Measurements from ENCODE around the gene TPP1. TPM values are rescaled to one million over a fixed set of nuclear protein-coding genes. Genes with fewer than 3 reads are reported as not detected.
A peak's percentile ranks its signal among the peaks of the same experiment; 100 is the strongest.

TPP1 gene
- total and polyA plus RNA-seq, 5 donors from 2014 or later, result 100 to 165 (median 136) TPM

DNA sequence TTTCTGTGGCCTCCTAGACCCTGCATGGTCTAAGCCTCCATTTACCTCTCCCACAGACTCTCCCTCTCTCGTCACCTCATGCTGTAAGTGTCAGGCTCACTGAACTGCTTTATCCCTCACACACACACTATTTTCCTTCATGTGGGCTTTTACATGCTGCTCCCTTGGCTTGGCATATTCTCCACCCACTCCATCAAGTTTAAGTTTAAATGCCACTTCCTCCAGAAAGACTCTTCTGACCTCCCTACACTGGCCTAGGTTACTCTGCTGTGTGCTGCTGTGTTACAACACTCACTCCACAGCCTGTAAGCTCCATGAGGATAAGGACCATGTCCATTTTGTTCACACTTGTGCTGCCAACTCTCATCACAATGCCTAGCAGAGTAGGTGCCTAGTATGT lies 33.9 kb upstream of the TPP1 start:
- DNase-seq, result no peak
- Histone ChIP-seq H3K4me1 (ENCODE audit: control insufficient read depth, insufficient read depth, low read length, poor library complexity, severe bottlenecking) (peaks cover 9% of the 10 kb centered on the region), H3K36me3 (ENCODE audit: control insufficient read depth, insufficient read depth, low read length) (no peaks in the 10 kb centered on the region), H3K27ac (ENCODE audit: insufficient read depth, low read length, poor library complexity, severe bottlenecking) (no peak overlapping the region), H3K9me3 (ENCODE audit: control insufficient read depth in 2 of 2, low read length in 2 of 2) (no peaks in the 10 kb centered on the region), H3K4me3 (ENCODE audit: low read depth, low read length) (no peak overlapping the region), H3K27me3 (ENCODE audit: control insufficient read depth, insufficient read depth, low read length) (peaks cover 29% of the 10 kb centered on the region)
- H3K4me1 Mint-ChIP-seq, result peaks cover 0 to 11% (median 1%) of the 10 kb centered on the region in 4 donors
- H3K36me3 Mint-ChIP-seq, result no peaks in the 10 kb centered on the region
- H3K9me3 Mint-ChIP-seq, result peaks cover 0 to 2% (median 0%) of the 10 kb centered on the region in 7 donors
- ATAC-seq (ENCODE audit: low read depth in 2 of 2), result no peak
- H3K4me3 Mint-ChIP-seq, result no peak overlapping the region
- no peak overlapping the region for H3K27ac Mint-ChIP-seq
- H3K27me3 Mint-ChIP-seq, result peaks cover 16% of the 10 kb centered on the region

GRCh38 chr11:6652182-6652581 lies 33.0 kb upstream of the TPP1 start:
- Mint-ChIP-seq H3K4me3 (no peak overlapping the region), H3K36me3 (no peaks in the 10 kb centered on the region), H3K27ac (no peak overlapping the region), H3K4me1 (peaks cover 0 to 11% (median 1%) of the 10 kb centered on the region in 4 donors), H3K27me3 (peaks cover 14% of the 10 kb centered on the region), H3K9me3 (peaks cover 0 to 2% (median 0%) of the 10 kb centered on the region in 7 donors)
- Histone ChIP-seq H3K4me1 (ENCODE audit: control insufficient read depth, insufficient read depth, low read length, poor library complexity, severe bottlenecking) (peaks cover 18% of the 10 kb centered on the region), H3K36me3 (ENCODE audit: control insufficient read depth, insufficient read depth, low read length) (no peaks in the 10 kb centered on the region), H3K27me3 (ENCODE audit: control insufficient read depth, insufficient read depth, low read length) (peaks cover 23% of the 10 kb centered on the region), H3K27ac (ENCODE audit: insufficient read depth, low read length, poor library complexity, severe bottlenecking) (no peak overlapping the region), H3K9me3 (ENCODE audit: control insufficient read depth in 2 of 2, low read length in 2 of 2) (no peaks in the 10 kb centered on the region), H3K4me3 (ENCODE audit: low read depth, low read length) (no peak overlapping the region)
- no peak for ATAC-seq (ENCODE audit: low read depth in 2 of 2)
- no peak for DNase-seq

GRCh38 chr11:6650980-6651379 lies 31.8 kb upstream of the TPP1 start:
- Mint-ChIP-seq H3K27ac (no peak overlapping the region), H3K4me3 (no peak overlapping the region), H3K27me3 (peaks cover 2% of the 10 kb centered on the region), H3K4me1 (peaks cover 0 to 1% (median under 1%) of the 10 kb centered on the region in 4 donors), H3K9me3 (no peaks in the 10 kb centered on the region), H3K36me3 (no peaks in the 10 kb centered on the region)
- Histone ChIP-seq H3K27me3 (ENCODE audit: control insufficient read depth, insufficient read depth, low read length) (peaks cover 16% of the 10 kb centered on the region), H3K27ac (ENCODE audit: insufficient read depth, low read length, poor library complexity, severe bottlenecking) (no peak overlapping the region), H3K4me1 (ENCODE audit: control insufficient read depth, insufficient read depth, low read length, poor library complexity, severe bottlenecking) (peaks cover 31% of the 10 kb centered on the region), H3K36me3 (ENCODE audit: control insufficient read depth, insufficient read depth, low read length) (no peaks in the 10 kb centered on the region), H3K9me3 (ENCODE audit: control insufficient read depth in 2 of 2, low read length in 2 of 2) (no peaks in the 10 kb centered on the region), H3K4me3 (ENCODE audit: low read depth, low read length) (no peak overlapping the region)
- ATAC-seq (ENCODE audit: low read depth in 2 of 2), result no peak
- no peak for DNase-seq

- H3K9me3 ChIP-seq (ENCODE audit: control insufficient read depth in 2 of 2, low read length in 2 of 2), result no peaks in the 10 kb centered on the region
- no peaks in the 10 kb centered on the region for H3K4me1 Mint-ChIP-seq
- peaks cover 38% of the 10 kb centered on the region for H3K4me1 ChIP-seq (ENCODE audit: control insufficient read depth, insufficient read depth, low read length, poor library complexity, severe bottlenecking)
- H3K9me3 Mint-ChIP-seq, result no peaks in the 10 kb centered on the region
- no peak overlapping the region for H3K4me3 Mint-ChIP-seq
- no peak overlapping the region for H3K27ac ChIP-seq (ENCODE audit: insufficient read depth, low read length, poor library complexity, severe bottlenecking)
- H3K36me3 Mint-ChIP-seq, result no peaks in the 10 kb centered on the region
- no peak overlapping the region for H3K4me3 ChIP-seq (ENCODE audit: low read depth, low read length)
- H3K27ac Mint-ChIP-seq, result no peak overlapping the region
- no peak for DNase-seq
- no peaks in the 10 kb centered on the region for H3K36me3 ChIP-seq (ENCODE audit: control insufficient read depth, insufficient read depth, low read length)
- H3K27me3 ChIP-seq (ENCODE audit: control insufficient read depth, insufficient read depth, low read length), result peaks cover 15% of the 10 kb centered on the region
- no peak for ATAC-seq (ENCODE audit: low read depth in 2 of 2)
- H3K27me3 Mint-ChIP-seq, result no peaks in the 10 kb centered on the region
These were observed 30.9 kb upstream of the TPP1 start for GRCh38 chr11:6650104-6650503.

DNA sequence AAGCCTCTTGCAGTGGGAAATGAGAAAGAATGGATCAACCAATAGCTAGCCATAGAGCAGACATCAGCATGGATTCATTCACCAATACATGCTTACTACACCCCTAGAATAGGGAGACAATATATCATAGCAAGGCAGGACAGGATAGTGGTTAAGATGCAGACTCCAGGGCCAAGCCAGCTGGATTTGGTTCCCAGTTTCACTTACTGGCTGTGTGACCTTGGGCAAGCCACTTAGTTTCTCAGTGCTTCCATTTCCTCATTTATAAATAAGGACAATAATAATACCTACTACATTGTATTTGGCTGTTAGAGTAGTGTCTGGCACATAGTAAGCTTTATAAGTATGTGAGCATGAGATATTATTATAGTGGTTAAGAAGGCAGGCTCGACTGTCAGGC lies 29.3 kb upstream of the TPP1 start:
- H3K4me1 Mint-ChIP-seq, result no peaks in the 10 kb centered on the region
- Histone ChIP-seq H3K4me3 (ENCODE audit: low read depth, low read length) (no peak overlapping the region), H3K27me3 (ENCODE audit: control insufficient read depth, insufficient read depth, low read length) (peaks cover 13% of the 10 kb centered on the region), H3K4me1 (ENCODE audit: control insufficient read depth, insufficient read depth, low read length, poor library complexity, severe bottlenecking) (peaks cover 43% of the 10 kb centered on the region), H3K9me3 (ENCODE audit: control insufficient read depth in 2 of 2, low read length in 2 of 2) (no peaks in the 10 kb centered on the region), H3K36me3 (ENCODE audit: control insufficient read depth, insufficient read depth, low read length) (no peaks in the 10 kb centered on the region), H3K27ac (ENCODE audit: insufficient read depth, low read length, poor library complexity, severe bottlenecking) (peak overlapping the region; percentile 14)
- ATAC-seq (ENCODE audit: low read depth in 2 of 2) (no peak), DNase-seq (no peak)
- H3K4me3 Mint-ChIP-seq, result no peak overlapping the region
- no peaks in the 10 kb centered on the region for H3K36me3 Mint-ChIP-seq
- H3K27ac Mint-ChIP-seq, result no peak overlapping the region
- no peaks in the 10 kb centered on the region for H3K27me3 Mint-ChIP-seq
- no peaks in the 10 kb centered on the region for H3K9me3 Mint-ChIP-seq

GRCh38 chr11:6647836-6648235 lies 28.6 kb upstream of the TPP1 start:
- ATAC-seq (ENCODE audit: low read depth in 2 of 2) (no peak), DNase-seq (no peak)
- Histone ChIP-seq H3K4me3 (ENCODE audit: low read depth, low read length) (no peak overlapping the region), H3K4me1 (ENCODE audit: control insufficient read depth, insufficient read depth, low read length, poor library complexity, severe bottlenecking) (peaks cover 46% of the 10 kb centered on the region), H3K9me3 (ENCODE audit: control insufficient read depth in 2 of 2, low read length in 2 of 2) (no peaks in the 10 kb centered on the region), H3K27ac (ENCODE audit: insufficient read depth, low read length, poor library complexity, severe bottlenecking) (peak overlapping the region; percentile 38), H3K27me3 (ENCODE audit: control insufficient read depth, insufficient read depth, low read length) (peaks cover 13% of the 10 kb centered on the region), H3K36me3 (ENCODE audit: control insufficient read depth, insufficient read depth, low read length) (no peaks in the 10 kb centered on the region)
- Mint-ChIP-seq H3K9me3 (no peaks in the 10 kb centered on the region), H3K27me3 (no peaks in the 10 kb centered on the region), H3K4me1 (no peaks in the 10 kb centered on the region), H3K36me3 (no peaks in the 10 kb centered on the region), H3K27ac (no peak overlapping the region), H3K4me3 (no peak overlapping the region)

DNA sequence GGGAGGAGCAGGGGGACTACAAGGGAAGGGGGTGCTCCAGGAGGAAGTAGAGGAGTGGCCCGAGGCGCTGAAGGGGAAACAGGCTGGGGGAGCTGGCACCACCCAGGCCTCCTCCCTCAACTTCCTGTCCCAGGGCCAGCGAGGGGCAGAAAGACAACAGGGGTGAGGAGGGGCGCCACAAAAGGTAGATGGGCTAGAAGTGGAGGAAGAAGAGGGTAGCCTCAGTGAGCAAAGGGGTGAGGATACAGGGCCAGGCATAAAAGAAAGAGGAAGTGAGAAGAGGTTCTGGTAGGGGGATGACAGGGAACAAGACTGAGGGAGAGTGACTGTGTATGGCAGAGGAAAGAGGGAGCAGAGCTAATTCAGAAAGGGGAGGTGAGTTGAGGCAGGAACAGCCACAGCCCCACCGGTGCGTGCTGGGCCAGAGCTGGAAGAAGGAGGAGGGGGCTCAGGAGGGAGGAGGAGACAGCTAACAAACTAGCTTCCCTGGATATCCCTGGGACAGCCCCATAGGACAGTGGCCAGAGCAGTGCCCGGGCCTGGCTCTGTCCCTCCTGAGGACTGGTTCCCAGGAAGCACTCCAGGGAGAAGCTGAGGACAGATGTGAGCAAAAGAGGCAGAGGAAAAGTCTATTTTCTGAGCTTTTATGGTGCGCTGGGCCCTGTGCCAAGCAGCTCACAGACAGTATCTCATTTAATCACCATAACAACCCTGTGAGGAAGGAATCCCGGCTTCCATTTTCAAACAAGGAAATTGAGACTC lies 27.9 kb upstream of the TPP1 start:
- peaks cover 49% of the 10 kb centered on the region for H3K4me1 ChIP-seq (ENCODE audit: control insufficient read depth, insufficient read depth, low read length, poor library complexity, severe bottlenecking)
- H3K4me1 Mint-ChIP-seq, result no peaks in the 10 kb centered on the region
- DNase-seq (peak in 2 of 3 donors; percentile 34 to 82), ATAC-seq (ENCODE audit: low read depth in 2 of 2) (peak; percentile 62 to 69)
- peaks cover 7% of the 10 kb centered on the region for H3K27me3 ChIP-seq (ENCODE audit: control insufficient read depth, insufficient read depth, low read length)
- no peak overlapping the region for H3K4me3 Mint-ChIP-seq
- no peaks in the 10 kb centered on the region for H3K9me3 ChIP-seq (ENCODE audit: control insufficient read depth in 2 of 2, low read length in 2 of 2)
- H3K27me3 Mint-ChIP-seq, result no peaks in the 10 kb centered on the region
- H3K27ac Mint-ChIP-seq, result no peak overlapping the region
- H3K36me3 Mint-ChIP-seq, result no peaks in the 10 kb centered on the region
- H3K9me3 Mint-ChIP-seq, result no peaks in the 10 kb centered on the region
- peak overlapping the region; percentile 39 for H3K4me3 ChIP-seq (ENCODE audit: low read depth, low read length)
- peak overlapping the region; percentile 81 for H3K27ac ChIP-seq (ENCODE audit: insufficient read depth, low read length, poor library complexity, severe bottlenecking)
- no peaks in the 10 kb centered on the region for H3K36me3 ChIP-seq (ENCODE audit: control insufficient read depth, insufficient read depth, low read length)

- H3K4me1 ChIP-seq (ENCODE audit: control insufficient read depth, insufficient read depth, low read length, poor library complexity, severe bottlenecking), result peaks cover 49% of the 10 kb centered on the region
These were observed 27.3 kb upstream of the TPP1 start for GRCh38 chr11:6646576-6646917.

More at GRCh38 chr11:6646576-6646917, 27.3 kb upstream of the TPP1 start:
- Mint-ChIP-seq H3K9me3 (no peaks in the 10 kb centered on the region), H3K27me3 (no peaks in the 10 kb centered on the region), H3K36me3 (no peaks in the 10 kb centered on the region), H3K27ac (no peak overlapping the region), H3K4me3 (no peak overlapping the region), H3K4me1 (no peaks in the 10 kb centered on the region)
- H3K27me3 ChIP-seq (ENCODE audit: control insufficient read depth, insufficient read depth, low read length), result peaks cover 7% of the 10 kb centered on the region
- DNase-seq (no peak), ATAC-seq (ENCODE audit: low read depth in 2 of 2) (peak in 1 of 2 donors; percentile 7)
- H3K9me3 ChIP-seq (ENCODE audit: control insufficient read depth in 2 of 2, low read length in 2 of 2), result no peaks in the 10 kb centered on the region
- peak overlapping the region; percentile 49 for H3K4me3 ChIP-seq (ENCODE audit: low read depth, low read length)
- peak overlapping the region; percentile 81 for H3K27ac ChIP-seq (ENCODE audit: insufficient read depth, low read length, poor library complexity, severe bottlenecking)
- H3K36me3 ChIP-seq (ENCODE audit: control insufficient read depth, insufficient read depth, low read length), result no peaks in the 10 kb centered on the region
